ENCODE data around the gene NFIC.
"Not testable (repeated sequence)": the region's sequence is repeated elsewhere in the genome, so short reads cannot be mapped to it uniquely, and the experiment has no call there.

NFIC gene

GRCh38 chr19:3348042-3348441 lies 18.3 kb upstream of the NFIC start:
- DNase-seq (ENCODE audit: low read depth), result no peak
- TF ChIP-seq POLR2A (IDR thresholded peaks at IDR 0.05; ENCODE audit: extremely low read depth, insufficient read length) (no peak), MYC (IDR thresholded peaks at IDR 0.05; ENCODE audit: low read depth, low read length) (no peak), CTCF (IDR thresholded peaks at IDR 0.05; ENCODE audit: low read depth, low read length) (no peak), MAX (IDR thresholded peaks at IDR 0.05; ENCODE audit: low read depth, low read length) (no peak)
- no peak overlapping the region for H3K4me3 ChIP-seq (ENCODE audit: low read depth, low read length)

- DNase-seq (ENCODE audit: low read depth); H3K4me3 ChIP-seq (ENCODE audit: low read depth, low read length): not testable (repeated sequence)
Observed at GRCh38 chr19:3348469-3348868, 17.9 kb upstream of the NFIC start.

- TF ChIP-seq POLR2A (IDR thresholded peaks at IDR 0.05; ENCODE audit: extremely low read depth, insufficient read length) (no peak), MYC (IDR thresholded peaks at IDR 0.05; ENCODE audit: low read depth, low read length) (no peak), CTCF (IDR thresholded peaks at IDR 0.05; ENCODE audit: low read depth, low read length) (no peak), MAX (IDR thresholded peaks at IDR 0.05; ENCODE audit: low read depth, low read length) (no peak)
- DNase-seq (ENCODE audit: low read depth), result no peak
- no peak overlapping the region for H3K4me3 ChIP-seq (ENCODE audit: low read depth, low read length)
Observed at GRCh38 chr19:3350014-3350663, 16.2 kb upstream of the NFIC start.

- TF ChIP-seq MYC (IDR thresholded peaks at IDR 0.05; ENCODE audit: low read depth, low read length) (no peak), CTCF (IDR thresholded peaks at IDR 0.05; ENCODE audit: low read depth, low read length) (no peak), MAX (IDR thresholded peaks at IDR 0.05; ENCODE audit: low read depth, low read length) (no peak), POLR2A (IDR thresholded peaks at IDR 0.05; ENCODE audit: extremely low read depth, insufficient read length) (no peak)
- DNase-seq (ENCODE audit: low read depth), result no peak
Observed at GRCh38 chr19:3351702-3352447, 14.5 kb upstream of the NFIC start.

GRCh38 chr19:3353493-3353892 lies 12.9 kb upstream of the NFIC start:
- H3K4me3 ChIP-seq (ENCODE audit: low read depth, low read length), result no peak overlapping the region
- no peak for TF ChIP-seq MYC (IDR thresholded peaks at IDR 0.05; ENCODE audit: low read depth, low read length)
- no peak for TF ChIP-seq POLR2A (IDR thresholded peaks at IDR 0.05; ENCODE audit: extremely low read depth, insufficient read length)
- no peak for TF ChIP-seq MAX (IDR thresholded peaks at IDR 0.05; ENCODE audit: low read depth, low read length)
- no peak for TF ChIP-seq CTCF (IDR thresholded peaks at IDR 0.05; ENCODE audit: low read depth, low read length)
- no peak for DNase-seq (ENCODE audit: low read depth)

More at GRCh38 chr19:3351702-3352447, 14.5 kb upstream of the NFIC start:
- H3K4me3 ChIP-seq (ENCODE audit: low read depth, low read length), result no peak overlapping the region

GRCh38 chr19:3356805-3357204 lies 9.6 kb upstream of the NFIC start:
- TF ChIP-seq CTCF (IDR thresholded peaks at IDR 0.05; ENCODE audit: low read depth, low read length) (no peak), MYC (IDR thresholded peaks at IDR 0.05; ENCODE audit: low read depth, low read length) (no peak), MAX (IDR thresholded peaks at IDR 0.05; ENCODE audit: low read depth, low read length) (no peak), POLR2A (IDR thresholded peaks at IDR 0.05; ENCODE audit: extremely low read depth, insufficient read length) (no peak)
- DNase-seq (ENCODE audit: low read depth), result no peak
- no peak overlapping the region for H3K4me3 ChIP-seq (ENCODE audit: low read depth, low read length)
